ENCODE data around the gene ZFP42.
"Not testable (repeated sequence)": the region's sequence is repeated elsewhere in the genome, so short reads cannot be mapped to it uniquely, and the experiment has no call there.

Gene ZFP42

DNA sequence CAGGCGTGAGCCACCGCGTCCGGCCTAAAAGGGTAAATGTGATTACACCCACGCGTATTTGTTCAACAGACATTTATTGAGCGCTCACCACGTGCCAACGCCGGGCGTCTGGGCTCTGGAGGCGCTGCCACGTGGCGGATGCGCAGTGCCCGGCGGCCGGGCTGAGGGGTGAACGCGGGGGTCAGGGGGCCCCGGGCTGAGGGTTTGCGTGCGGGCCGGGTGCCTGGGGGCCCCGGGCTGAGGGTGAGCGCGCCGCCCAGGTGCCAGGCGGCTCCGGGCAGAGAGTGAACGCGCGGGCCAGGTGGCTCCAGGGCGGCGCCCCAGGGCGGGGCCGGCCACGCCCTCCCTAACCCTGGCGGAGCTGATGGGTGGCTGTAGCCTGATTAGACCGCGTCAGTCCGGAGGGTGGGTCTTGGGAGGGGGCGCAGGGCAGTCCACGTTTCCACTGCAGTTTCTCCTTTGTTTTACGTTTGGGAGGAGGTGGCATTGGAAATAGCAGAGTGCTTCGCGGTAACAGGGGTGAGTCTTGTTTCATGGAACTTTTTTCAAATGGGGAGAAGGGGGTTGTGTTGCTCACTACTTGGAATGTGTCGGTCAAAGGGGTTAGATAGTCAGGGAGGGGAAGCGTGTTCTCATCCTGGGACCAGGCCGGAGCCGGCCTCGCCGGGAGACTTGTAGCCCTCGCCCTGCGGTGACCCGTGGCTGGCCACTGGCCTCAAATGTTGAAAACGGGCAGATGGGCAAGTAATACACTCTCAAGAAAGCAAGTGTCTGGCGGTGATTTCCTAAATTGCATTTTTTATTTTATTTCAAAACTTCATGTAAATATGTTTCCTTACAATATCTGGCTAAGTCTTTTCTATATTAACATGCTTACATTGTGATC lies at the start of gene ZFP42:
Gene ZFP42 (plus strand): TSS at position 450 of the 886 bp plus-strand sequence. CDS start 7,037 bp downstream, outside the sequence.
- DNase-seq (ENCODE audit: low spot score), result no peak

DNA sequence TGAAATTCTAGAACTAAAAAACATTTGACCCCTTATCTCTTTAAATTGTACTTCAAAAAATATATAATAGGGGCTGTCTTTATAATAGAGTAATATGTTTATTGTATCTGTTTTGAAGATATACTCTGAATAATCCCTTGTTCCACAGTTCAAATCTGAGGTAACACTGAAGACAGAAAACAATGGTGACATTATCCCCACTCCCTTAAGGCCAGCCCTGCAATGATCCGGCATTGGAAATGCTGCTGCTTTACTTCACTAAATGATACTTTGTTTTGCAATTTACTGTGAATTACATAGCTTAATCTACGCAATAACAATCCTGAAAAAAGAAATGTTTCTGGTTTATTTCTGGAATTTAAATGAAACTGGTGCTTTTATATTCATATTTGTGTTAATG lies 34.4 kb upstream of the ZFP42 start:
- no peak for DNase-seq (ENCODE audit: low spot score)

DNA sequence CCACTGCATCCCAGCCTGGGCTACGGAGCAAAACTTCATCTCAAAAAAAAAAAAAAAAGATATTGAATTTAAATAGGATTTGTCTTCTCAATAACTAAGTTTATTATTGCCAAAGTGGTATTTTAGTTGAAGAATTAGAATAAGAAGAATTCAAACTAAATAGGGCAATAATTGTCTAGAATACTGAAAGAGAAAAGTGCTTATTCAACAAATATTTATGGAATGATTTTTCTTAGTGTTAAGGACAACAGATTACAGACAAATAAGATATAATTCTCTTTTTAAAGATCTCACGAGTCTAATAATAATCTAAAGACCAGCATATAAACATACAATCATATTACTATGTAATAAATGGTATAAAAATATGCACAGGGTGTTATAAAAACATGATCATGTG lies 33.6 kb upstream of the ZFP42 start:
- no peak for DNase-seq (ENCODE audit: low spot score)

DNA sequence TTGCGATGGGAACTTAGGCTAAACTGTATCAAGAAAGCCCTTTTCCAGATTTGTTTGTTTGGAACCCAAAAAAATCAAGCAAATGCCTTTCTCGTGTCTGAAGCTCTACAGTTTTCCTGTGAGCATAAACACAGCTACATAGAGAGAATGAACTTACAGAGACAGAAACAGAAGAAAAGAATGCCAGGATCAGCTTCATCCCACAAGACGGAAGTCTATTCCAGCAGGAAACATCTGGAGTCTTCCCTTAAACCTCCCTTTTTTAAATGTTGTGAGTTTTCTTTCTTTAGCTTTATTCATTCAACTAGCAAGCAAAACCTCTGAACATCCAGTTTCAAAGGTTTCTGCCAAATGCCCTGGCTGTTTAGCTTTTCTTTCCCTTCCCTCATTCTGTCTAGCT lies 32.6 kb upstream of the ZFP42 start:
- DNase-seq (ENCODE audit: low spot score), result no peak

DNA sequence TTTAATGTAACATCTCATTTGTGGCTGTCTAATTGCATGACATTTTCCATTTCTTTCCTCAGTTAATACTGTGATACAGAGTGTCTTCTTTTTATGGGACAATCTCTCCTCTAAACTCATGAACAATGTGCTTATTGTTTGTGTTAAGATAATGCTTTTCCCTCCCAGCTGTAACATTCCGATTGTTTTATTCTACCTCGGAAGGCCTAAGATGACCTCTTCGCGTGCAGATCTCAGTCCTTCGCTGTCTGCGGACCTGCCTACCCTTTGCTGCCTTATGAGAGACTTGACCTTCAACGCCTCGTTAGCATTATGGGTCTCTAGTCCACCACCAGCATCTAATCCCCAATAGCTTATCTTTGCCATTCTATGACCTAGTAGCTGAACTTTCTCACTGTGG lies 29.8 kb upstream of the ZFP42 start:
- no peak for DNase-seq (ENCODE audit: low spot score)

DNA sequence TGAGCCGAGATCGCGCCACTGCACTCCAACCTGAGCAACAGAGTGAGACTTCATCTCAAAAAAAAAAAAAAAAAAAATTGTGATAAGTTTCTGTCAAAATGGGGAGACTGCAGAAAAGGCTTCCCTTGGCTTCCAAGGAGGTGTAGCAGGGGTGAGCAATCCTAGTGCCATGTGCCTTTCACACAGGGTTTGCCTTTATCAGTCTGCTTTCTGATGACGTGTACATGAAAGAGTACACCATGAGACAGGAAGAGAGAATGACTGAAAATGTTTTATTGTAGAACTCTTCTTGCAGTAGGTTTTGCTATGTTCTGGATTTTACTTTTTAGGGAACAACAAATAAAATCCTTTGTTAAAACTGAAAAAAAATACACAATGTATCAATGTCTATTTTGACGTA lies 23.4 kb upstream of the ZFP42 start:
- no peak for DNase-seq (ENCODE audit: low spot score)

DNA sequence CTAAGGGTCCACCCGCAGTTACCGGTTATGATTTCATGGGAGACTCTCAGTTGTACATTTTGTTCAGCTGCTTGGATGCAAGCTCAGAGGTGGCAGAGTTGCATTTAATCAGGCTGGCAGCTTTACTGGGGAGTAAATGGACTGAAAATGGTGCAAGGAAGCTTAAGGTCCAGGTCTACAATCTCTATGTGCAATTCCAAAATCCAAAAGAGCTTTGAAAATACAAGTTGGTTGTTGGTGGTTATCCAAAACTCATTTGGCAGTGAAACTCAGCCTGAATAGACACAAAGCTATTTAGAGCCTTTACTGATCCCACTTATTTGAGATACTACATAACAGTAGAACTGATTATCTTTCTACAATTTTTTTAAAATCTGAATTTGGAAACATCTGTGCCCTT lies 11.8 kb upstream of the ZFP42 start:
- no peak for DNase-seq (ENCODE audit: low spot score)

DNA sequence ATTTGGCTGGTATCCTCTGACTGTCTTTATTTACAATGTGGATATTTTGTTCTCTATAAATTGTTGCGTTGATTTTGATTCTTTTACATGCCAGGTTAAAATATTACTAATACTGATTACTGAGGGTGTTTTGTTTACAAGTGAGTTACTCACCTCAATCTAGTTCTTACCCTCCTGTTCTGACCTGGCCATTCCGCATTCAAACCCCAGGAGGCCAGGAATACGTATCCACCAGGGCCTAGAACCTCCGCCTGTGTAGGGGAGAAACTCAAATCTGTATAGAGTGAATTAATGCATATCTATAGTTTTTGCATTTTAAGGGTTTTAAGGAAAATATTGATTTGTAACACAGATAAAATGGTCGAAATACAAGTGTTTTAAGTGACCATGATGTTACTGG lies 2.6 kb upstream of the ZFP42 start:
- no peak for DNase-seq (ENCODE audit: low spot score)

DNA sequence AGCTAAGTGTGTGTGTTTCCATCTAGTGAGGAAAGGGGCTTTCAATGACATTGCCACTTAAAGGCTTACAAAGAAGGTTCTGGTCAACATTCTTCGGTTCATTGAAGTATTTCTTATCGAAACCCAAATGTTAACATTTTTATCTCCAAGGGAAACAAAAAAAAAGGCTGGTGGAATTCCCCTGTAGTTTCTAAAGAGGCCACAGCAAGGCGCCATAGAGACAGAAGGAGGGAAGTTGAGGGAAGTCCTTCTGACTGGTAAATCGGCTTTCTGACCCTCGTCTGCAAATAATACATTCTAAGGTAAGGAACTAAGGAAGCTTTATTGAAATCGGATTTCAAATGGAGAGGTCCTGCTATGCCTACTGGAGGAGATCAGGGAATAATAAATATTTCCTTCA lies 1.7 kb upstream of the ZFP42 start:
- no peak for DNase-seq (ENCODE audit: low spot score)

DNA sequence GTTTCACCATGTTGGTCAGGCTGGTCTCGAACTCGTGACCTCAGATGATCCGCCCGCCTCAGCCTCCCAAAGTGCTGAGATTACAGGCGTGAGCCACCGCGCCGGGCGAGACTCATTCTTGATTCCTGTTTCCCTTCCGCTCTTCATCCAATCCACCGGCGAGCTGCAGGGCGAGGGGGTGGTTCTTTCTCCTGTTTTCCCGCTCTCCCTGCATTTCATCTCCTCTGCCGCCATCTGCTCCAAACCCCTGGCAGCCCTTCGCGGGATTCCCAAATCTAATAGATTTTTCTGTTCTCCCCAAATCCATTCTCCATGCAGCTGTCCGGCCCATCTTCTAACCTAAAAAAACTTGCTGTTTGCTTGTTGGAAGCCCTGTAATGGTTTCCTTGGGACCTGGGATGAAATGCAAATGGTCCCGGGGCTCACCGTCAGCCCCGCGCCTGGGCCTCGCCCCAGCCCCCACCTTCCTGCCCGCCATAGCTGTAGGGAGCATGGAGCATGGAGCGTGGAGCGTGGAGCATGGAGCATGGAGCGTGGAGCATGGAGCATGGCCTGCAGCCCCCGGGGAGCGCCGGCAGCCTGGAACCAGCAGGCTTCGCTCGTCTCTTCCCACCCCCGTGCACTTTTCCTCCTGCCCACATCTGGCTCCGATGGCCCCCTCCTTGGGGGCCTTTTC lies 1.1 kb downstream of the ZFP42 start:
- DNase-seq (ENCODE audit: low spot score), result no peak

DNA sequence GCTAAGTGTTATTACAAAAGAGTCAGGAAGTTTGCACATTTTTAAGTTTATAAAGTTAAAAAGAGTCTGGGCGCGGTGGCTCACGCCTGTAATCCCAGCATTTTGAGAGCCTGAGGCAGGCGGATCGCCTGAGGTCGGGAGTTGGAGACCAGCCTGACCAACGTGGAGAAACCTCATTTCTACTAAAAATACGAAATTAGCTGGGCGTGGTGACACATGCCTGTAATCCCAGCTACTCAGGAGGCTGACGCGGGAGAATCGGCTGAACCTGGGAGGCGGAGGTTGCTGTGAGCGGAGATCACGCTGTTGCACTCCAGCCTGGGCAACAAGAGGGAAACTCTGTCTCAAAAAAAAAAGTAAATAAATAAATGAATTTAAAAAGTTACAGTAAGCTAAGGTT lies 2.4 kb downstream of the ZFP42 start:
- DNase-seq (ENCODE audit: low spot score), result not testable (repeated sequence)

DNA sequence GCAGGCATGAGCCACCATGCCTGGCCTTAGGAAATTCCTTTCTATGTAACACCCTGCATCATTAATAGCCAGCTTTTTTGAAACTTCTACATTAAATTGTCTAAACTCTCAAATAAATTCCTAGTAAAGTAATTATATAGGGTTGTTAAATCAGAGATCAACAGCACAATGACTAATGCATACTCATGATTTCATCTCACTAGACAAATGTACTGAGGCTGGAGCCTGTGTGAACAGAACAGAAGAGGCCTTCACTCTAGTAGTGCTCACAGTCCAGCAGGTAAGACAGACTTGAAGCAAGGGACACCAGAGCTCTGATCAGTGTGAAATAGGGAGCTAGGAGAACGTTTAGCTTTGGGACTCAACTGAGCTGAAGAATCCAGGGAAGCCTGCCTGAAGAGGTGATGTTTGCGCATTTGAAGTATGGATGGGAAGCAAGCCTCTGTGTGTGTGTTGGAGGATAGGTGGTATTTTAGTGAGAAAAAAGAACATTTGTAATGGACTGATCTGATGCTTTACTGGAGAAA lies 3.9 kb downstream of the ZFP42 start:
- DNase-seq (ENCODE audit: low spot score), result no peak

DNA sequence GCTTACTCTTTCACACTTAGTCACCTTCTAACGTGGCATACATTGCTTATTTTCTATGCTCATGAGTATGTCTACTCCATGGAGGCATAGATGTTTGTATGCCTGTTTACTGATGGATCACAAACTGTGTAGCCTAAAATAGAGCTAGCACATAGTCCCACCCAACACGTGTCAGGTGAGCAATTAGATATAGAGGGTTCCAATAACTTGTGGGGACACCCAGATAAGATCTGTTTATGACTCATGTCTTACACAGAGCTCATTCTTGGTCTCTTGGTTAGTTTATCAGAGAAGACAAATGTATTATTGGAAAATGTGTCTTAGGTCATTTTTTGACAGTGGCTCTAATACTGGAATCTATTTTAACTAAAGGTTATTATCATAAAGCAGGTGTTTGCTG lies 6.8 kb downstream of the ZFP42 start:
- DNase-seq (ENCODE audit: low spot score), result no peak

DNA sequence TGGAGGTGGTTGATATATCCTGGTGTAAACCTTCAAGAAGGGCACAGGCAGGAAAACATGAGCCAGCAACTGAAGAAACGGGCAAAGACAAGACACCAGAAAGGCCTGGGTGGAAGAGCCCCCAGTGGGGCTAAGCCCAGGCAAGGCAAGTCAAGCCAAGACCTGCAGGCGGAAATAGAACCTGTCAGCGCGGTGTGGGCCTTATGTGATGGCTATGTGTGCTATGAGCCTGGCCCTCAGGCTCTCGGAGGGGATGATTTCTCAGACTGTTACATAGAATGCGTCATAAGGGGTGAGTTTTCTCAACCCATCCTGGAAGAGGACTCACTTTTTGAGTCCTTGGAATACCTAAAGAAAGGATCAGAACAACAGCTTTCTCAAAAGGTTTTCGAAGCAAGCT lies 7.2 kb downstream of the ZFP42 start:
- DNase-seq (ENCODE audit: low spot score), result no peak

DNA sequence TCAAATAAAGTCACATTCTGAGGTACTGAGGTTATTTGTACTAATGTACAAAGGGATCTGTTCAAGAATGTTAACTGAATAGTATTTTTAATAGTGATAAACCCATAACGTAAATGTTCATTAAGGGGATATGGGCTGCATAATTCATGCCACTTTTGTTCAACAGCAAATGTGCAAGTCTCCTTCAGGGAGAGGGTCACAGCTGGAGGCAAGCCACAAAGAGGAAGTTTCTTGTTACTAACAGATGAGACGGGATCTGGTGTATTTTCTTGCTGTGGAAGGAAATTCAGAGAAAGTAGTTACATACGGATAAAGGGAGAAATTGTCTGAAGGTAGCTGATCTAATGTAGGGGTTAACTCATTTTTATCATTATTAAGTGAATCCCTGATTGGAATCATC lies 10.0 kb downstream of the ZFP42 start:
- DNase-seq (ENCODE audit: low spot score), result no peak

DNA sequence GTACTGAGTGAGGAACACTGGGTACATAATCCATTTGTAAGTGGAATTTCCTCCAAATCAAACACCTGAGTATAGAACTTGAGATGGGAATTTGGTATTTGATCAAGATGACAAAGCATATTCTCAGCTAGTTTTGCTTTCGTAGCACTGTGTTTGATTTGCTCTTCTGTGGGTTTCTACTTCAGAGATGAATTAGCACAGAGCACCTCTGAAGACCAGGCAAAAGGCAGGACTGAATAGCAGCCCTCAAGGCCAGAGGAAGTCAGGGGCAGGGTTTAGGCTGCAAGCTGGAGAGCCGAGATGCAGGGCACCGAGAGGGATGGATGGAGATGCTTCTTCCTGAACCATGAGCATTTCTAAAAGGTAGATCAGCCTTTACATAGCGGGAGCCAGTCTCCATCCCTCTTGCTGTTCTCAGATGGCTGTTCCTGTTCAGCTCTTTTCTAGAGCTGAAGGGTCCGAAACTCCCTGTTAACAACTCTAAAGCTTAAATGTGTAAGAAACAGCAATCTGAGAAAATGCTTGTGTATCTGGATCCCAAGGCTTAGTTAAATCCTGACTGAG lies 10.8 kb downstream of the ZFP42 start:
- DNase-seq (ENCODE audit: low spot score), result no peak

DNA sequence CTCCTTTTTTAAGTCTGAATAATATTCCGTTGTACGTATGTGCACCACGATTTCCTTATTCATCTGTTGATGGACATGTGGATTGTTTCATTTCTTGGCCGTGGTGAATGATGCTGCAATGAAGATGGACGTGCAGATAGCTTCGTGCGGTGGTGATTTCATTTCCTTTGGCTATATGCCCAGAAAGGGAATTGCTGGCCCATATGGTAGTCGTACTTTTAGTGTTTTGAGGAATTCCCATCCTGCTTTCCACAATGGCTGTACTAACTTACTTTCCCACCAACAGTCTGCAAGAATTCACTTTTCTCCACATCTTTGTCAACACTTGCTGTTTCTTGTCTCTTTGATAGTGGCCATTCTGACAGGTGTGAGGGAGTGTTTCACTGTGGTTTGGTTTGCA lies 12.8 kb downstream of the ZFP42 start:
- no peak for DNase-seq (ENCODE audit: low spot score)

DNA sequence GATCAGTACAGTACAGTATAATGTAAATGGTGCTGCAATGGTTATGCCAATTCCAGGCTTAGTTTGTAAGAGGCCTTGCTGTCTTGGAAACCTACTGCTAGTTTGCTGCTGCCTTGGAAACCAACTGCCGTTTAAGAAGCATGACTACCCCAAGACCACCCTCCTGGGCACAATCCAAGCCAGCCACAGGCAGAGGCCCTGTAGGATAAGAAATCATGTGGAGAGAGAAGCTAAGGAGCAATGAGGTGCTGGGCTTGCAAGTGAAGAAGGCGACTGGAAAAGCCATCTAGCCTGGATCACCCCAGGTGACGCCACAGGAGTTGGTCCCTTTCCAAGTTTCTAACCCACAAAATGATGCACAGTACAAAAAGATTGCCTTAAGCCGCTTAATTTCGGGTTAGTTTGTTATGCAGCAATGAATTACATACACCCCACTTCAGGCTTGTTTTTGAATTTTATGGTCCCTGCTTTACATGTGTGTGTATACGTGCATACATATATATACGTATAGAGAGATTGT lies 16.9 kb downstream of the ZFP42 start:
- no peak for DNase-seq (ENCODE audit: low spot score)

DNA sequence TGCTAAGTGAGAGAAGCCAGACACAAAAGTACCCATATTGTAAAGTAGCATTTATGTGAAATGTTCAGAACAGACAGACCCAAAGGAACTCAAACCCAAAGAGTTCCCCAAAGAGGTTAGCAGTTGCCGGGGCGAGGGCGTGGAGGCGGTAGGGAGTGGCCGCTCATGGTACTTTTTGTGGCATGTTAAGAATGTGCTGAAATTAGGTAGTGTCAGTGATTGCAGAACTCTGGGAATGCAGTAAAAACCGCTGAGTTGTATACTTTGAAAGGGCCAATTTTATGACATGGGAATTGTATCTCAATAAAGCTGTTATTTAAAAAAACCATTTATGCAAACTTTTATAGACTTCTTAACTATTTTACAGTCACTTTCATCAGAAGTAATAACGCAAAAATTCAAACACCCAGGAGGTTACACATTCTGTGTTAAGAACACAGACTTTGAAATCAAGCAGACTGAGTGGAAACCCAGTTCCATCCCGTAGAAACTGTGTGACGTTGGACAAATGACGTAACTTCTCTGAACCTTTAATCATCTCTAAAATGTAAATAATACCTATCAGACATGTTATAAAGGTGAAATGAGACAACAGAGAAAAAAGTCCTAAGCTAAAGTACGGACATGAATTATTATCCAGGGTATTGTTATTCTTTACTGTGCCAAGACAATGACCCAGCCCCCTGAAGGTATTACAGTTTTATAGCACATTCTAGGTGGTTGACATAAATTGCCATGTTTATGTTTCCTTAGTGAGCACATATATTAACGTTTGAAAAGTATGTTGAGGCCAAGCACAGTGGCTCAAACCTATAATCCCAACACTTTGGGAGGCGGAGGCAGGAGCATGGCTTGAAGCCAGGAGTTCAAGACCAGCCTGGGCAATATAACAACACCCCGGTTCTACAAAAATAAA lies 19.7 kb downstream of the ZFP42 start:
- DNase-seq (ENCODE audit: low spot score), result no peak

DNA sequence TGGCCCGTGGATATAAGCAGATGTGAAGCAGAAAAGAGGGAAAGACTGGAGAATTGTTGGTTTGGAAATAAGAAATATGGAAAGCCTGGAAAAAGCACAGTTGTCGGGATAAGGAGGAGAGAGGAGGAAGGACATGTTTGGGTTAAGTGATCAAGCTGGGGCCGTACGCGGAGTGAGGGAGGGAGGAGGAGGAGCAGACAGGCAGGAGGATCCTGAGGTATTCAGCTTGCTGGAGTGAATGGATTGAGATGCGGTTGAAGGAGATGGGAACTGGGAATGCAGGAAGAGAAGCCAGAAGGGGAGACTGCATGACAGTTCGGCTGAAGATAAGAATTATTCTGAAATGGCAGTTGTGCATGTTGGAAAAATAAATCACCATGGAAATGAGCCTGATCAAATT lies 21.2 kb downstream of the ZFP42 start:
- no peak for DNase-seq (ENCODE audit: low spot score)

DNA sequence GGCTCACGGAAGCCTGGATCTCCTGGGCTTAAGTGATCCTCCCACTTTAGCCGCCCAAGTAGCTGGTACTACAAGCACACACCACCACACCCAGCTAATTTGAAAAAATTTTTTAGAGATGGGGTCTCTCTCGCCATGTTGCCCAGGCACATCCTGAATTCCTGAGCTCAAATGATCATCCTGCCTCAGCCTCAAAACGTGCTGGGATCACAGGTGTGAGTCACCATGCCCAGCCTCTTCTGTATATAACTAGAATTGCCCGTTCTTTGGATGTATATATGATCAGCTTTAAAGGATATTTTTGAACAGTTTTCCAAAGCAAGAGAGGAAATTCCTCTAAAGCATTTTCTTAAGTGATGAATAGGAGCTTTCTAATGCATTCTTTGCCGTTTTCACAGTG lies 22.7 kb downstream of the ZFP42 start:
- no peak for DNase-seq (ENCODE audit: low spot score)
